H1 (cell line): ENCODE measurements around the gene FARS2.

Experiments
- CEBPB ChIP-seq: IDR thresholded peaks from 2 replicates; pipeline ENCODE4 v1.6.1; 2012; ENCODE audit warnings: low read depth, low read length
- CTCF ChIP-seq, 3 experiments: IDR thresholded peaks; 1 replicate in 2 of 3; 2 replicates in 1 of 3; pipeline versions ENCODE4 v1.5.1 to v1.6.1; 2011; ENCODE audit warnings: low read length in 3 of 3, mild to moderate bottlenecking in 3 of 3, inconsistent platforms in 2 of 3, low read depth in 1 of 3, moderate library complexity in 1 of 3; ENCODE audit not compliant: insufficient read depth in 1 of 3; ENCODE audit errors: control extremely low read depth in 1 of 3
- POLR2A ChIP-seq, 2 experiments: IDR thresholded peaks; 1 replicate in 1 of 2; 2 replicates in 1 of 2; pipeline ENCODE4 v1.6.1; 2011; ENCODE audit warnings: low read depth in 2 of 2, low read length in 2 of 2, mild to moderate bottlenecking in 2 of 2; ENCODE audit errors: control extremely low read depth in 1 of 2
- RAD21 ChIP-seq, 2 experiments: IDR thresholded peaks in 1 of 2; conservative IDR thresholded peaks in 1 of 2; 2 replicates each; pipeline ENCODE4 v1.6.1; 2011; ENCODE audit warnings: low read depth in 2 of 2, low read length in 2 of 2, improper control_type of control experiment in 1 of 2, inconsistent platforms in 1 of 2, mild to moderate bottlenecking in 1 of 2, moderate library complexity in 1 of 2
- TBP ChIP-seq: IDR thresholded peaks from 2 replicates; pipeline ENCODE4 v1.6.1; 2011; ENCODE audit warnings: low read depth, low read length, improper control_type of control experiment
- YY1 ChIP-seq: IDR thresholded peaks from 2 replicates; pipeline ENCODE4 v1.6.1; 2011; ENCODE audit warnings: low read depth, mild to moderate bottlenecking, low read length

- TF ChIP-seq YY1: no peak
- TF ChIP-seq CTCF (IDR thresholded peaks at IDR 0.05; ENCODE audit: control extremely low read depth in 1 of 3, insufficient read depth in 1 of 3, low read depth in 1 of 3, low read length in 3 of 3): no peak
- no peak for TF ChIP-seq POLR2A (IDR thresholded peaks at IDR 0.05; ENCODE audit: control extremely low read depth in 1 of 2, low read depth in 2 of 2, low read length in 2 of 2)
- TF ChIP-seq TBP: no peak
- TF ChIP-seq CEBPB: no peak
- no peak for TF ChIP-seq RAD21 (IDR thresholded peaks at IDR 0.05 in 1 of 2, conservative IDR thresholded peaks at IDR 0.05 in 1 of 2; ENCODE audit: low read depth in 2 of 2, low read length in 2 of 2)
These were observed 245.9 kb downstream of the FARS2 start for GRCh38 chr6:5507131-5507681.
